GM19023 (cell line): ENCODE data around the gene KRTAP16-1.

Experiments
- ATAC-seq: cut with Tn5 transposase; IDR thresholded peaks from one replicate; pipeline ENCODE4 v1.9.1; 2021; ENCODE audit warnings: mild to moderate bottlenecking, moderate library complexity; ENCODE audit not compliant: unreplicated experiment

KRTAP16-1 gene

GRCh38 chr17:41329279-41329948, 20.3 kb upstream of the KRTAP16-1 start:
- no peak for ATAC-seq

DNA sequence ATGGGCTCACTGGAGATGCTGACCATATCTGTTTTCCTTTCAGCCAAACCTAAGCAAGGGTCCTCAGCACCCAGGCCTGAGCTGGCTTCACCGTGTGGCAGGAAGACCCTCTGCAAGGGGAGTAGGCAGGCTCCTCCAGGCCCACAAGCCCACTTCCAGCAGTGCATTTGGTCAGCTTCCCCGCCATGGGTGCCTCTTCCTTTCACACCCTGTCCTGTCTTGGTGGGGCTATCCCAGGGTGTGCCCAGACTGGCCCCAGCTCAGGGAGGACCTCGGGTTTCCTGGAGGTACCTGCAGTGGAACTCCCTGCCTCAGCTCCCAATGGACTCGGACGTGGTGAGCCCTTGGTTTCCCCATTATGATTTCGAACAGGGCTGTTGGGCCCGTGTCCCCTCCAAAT, 19.1 kb upstream of the KRTAP16-1 start:
- ATAC-seq = no peak

DNA sequence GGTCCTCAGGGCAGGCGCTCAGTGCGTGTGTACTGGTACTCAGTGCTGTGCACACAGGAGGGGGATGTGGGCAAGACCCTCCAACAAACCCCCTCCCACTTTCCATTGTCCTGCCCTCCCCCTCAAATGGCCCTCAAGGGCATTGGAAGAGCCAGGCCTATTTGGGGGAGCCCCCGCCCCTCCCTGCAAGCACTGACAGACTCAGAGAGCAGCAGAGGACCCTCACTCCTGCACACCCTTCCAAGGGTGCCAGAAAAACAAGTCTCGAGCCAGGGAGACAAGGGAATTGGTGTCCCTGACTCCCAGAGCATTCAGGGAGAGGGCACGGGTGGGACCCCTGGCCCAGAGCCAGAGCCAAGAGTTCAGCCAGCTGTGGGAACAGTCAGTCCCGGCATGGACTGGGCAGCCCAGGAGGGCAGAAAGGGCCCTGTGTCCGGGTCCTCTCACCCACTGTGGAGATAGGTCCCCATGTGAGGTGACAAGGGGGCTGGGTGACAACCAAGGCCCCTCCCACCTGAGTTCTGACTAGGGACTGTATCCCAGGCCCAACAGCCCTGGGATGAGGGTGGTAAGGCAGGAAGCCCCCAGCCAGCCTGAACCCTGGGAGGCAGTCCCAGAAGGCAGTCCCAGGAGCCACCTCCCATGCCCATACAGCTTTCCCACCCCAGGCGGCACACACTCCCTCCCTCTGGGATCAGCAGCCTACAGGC, 18.5 kb upstream of the KRTAP16-1 start:
- no peak for ATAC-seq

- no peak for ATAC-seq
Measured at GRCh38 chr17:41326173-41327145, 17.4 kb upstream of the KRTAP16-1 start.

DNA sequence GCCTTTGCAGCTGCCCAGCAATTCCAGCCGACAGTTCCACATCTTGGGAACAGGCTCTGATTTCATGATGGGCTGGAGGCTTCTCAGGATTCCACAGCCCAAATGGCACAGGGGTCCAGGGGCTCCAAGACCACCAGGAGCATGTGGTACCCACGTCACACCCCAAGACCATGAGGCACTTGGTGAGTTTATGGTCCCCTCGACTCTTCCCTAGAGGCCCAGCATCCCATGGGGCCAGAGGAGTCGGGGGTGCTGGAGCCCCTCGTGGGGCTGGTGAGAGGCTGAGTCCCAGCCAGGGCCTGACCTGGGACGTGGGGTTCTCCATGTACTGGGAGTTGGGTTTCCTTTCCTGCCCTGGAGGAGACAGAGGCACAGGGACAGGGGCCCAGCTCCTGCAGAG, 16.5 kb upstream of the KRTAP16-1 start:
- no peak for ATAC-seq

DNA sequence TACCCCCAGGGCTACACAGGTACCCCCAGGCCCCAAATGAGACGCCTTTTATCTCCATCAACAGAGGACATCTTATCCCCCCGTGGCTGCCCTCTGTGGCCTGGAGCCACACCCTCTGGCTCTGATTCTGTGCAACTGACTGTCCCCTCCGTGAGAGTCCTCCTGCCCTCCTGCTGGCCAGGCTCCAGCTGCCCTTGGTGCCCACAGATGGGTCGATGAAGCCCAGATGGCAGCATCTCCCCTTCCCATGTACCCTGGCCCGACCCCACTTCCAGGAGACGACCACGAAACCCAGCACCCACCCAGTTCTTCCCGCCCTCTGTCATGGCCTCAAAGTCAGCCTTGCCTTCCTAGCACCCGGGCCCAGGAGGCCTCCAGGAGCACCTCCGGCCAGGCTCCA, 16.0 kb upstream of the KRTAP16-1 start:
- ATAC-seq = no peak

- ATAC-seq = no peak
Measured at GRCh38 chr17:41324180-41325075, 15.3 kb upstream of the KRTAP16-1 start.

GRCh38 chr17:41322903-41323895, 14.1 kb upstream of the KRTAP16-1 start:
- no peak for ATAC-seq

DNA sequence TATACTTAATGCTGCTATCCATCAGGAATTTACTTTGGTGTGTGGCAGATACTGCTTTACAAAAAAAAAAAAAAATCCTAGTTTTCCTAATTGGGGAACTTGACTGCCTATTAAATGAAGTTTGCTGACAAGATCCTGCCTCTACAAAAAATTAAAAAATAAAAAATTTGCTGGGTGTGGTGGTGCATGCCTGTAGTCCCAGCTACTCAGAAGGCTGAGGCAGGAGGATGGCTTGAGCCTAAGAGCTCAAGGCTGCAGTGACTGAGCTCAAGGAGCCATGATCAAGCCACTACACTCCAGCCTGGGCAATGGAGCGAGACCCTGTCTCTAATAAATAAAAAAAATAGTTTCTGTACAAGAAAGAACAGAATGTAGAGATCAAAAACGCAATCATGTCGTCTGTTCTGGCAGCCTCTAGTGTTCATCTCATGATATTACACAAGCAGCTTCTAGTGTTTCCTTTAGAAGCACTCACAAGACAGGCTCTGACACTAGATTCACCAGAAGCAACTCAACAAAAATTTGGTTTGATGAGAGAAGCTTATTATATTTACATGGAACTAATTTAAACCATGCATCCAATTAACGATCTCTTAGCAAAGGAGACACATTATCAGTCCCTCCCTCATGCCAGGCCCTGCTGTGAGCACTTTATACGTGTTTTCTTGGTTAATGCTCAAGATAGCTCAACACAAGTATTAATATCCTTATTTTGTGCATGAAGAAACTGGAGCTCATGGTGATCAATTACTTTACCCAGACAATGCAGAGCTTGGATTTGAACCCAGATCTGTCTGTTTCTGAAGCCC, 13.2 kb upstream of the KRTAP16-1 start:
- ATAC-seq = no peak

- ATAC-seq = no peak
Measured at GRCh38 chr17:41318231-41318630, 9.1 kb upstream of the KRTAP16-1 start.

- no peak for ATAC-seq
Measured at GRCh38 chr17:41315814-41316445, 6.8 kb upstream of the KRTAP16-1 start.

DNA sequence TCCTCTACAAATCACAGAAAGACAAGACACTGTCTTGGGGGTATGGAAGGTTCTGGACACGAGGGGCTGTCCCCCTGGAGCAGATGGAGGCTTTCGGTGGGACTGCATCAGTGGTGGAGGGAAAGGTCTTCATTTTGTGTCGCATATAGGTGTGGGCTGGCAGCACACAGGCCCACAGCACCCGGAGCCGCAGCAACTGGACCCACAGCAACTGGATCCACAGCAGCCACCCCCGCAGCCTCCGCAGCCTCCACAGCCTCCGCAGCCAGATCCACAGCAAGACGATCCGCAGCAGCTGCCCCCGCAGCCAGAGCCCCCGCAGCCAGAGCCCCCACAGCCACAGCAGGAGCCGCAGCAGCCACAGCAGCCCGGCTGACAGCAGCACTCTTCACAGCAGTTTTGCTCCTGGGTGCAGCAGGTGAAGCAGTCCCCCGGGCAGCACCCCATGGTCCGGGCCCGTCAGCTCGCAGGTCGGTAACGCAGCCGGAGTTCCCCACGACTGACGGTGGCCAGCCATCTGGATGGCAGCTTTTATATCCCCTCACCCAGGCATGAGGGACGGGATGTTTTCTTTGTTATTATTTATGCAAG, 6.2 kb upstream of the KRTAP16-1 start, which contains the start of gene KRTAP17-1:
Gene KRTAP17-1 (minus strand): TSS at position 507 of the 591 bp plus-strand sequence. CDS start 60 bp downstream, at position 447.
- ATAC-seq = no peak

DNA sequence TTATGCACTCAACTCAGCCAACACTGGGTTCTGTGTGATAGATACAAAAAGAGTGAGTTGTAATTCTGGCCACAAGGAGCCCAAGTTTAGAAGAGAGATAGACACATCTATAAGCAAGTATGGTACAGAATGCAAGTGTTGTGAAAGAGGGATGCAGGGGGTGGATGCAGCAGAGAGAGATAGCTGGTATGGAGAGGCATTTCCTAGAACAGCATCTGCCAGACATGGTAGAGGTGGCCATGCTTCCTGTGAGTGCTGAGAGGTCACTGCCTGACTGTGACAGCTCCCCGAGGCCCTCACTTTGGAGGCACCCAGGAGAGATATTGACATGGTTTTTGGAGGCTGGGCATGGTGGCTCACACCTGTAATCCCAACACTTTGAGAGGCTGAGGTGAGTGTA, 2.0 kb upstream of the KRTAP16-1 start:
- ATAC-seq = no peak

DNA sequence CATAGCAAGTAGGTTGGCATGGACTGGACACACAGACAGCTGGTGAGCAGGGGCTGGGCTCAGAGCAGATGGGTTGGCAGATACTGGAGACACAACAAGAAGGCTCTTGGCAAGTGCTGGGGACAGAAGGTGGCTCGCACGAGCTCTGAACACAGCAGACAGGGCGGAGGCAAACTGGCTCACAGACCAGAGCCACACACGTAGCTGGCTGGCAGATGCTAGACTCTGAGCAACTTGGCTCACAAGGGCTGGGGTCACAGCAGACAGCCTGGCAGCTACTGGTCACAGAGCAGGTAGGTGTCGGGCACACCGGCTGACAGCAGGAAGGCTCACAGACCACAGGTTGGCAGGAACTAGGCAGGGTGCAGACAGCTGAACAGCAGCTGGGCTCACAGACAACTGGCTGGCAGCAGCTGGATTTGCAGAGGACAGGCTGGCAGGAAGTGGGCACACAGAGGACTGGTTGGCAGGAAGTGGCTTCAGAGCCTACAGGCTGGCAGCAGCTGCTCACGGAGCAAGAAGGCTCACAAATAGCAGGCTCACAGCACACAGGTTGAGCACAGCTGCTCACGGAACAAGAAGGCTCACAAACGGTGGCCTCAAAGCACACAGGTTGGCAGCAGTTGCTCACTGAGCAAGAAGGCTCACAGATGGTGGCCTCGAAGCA, 725 bp downstream of the KRTAP16-1 start:
- no peak for ATAC-seq

DNA sequence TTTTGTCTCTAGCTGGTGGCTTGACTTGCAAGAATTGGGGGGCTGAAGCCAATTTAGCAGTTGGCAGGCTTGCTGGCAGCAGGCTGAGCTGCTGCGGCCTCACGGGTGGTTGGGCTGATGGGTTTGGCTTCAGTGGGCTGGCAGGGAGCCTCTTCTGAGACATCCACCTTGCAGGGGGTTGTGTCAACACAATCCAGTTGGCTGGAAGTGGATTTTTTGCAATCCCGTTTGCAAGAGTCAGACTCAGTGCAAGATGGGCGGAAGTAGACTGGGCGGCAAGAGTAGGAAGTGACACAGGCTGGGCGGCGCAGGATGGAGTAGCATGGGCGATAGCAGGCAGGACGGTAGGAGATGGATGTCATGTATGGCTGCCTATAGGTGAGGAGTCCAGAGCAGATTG, 1.5 kb downstream of the KRTAP16-1 start:
- no peak for ATAC-seq

DNA sequence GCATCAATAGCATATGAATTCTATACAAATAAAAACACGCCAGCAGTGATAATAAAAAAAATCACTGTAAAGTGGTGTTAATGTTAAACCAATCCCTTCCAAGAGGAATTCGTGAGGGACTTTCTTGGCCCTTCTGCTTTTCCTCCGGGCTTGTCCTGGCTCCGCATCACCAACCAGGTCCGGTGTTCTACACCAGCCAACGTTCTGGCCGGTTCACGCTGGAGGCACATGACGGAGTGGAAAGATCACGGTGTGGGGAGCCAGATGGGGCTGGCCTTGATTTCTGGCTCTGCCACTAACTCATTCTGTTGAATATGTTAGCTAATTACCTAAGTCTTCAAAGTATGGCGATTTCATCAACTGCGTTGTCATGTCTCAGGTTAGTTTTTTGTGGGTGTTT, 5.0 kb downstream of the KRTAP16-1 start:
- ATAC-seq = no peak

DNA sequence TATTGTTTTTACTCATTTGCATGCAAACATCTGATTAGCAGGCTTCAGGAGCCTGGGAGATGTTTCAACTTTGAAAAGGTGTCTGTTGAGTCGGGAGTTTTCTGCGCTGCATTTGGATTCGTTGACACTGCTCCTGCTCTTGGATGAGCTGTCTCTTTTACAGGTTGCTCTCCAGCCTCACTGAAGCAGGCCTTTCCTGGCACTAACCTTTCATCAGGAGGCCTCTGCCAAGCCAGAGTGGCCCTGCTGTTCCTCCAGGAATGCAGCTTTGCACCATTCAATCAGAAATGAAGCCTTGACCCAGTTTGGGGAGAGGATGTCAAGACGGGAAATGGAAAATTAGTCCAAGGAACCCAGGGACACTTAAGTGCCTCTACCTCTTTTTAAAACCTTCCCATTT, 6.1 kb downstream of the KRTAP16-1 start:
- no peak for ATAC-seq
